Fibroblast of pulmonary artery (primary cell): ENCODE results near the gene GNAZ.

Source experiments
- DNase-seq: peaks from one replicate; pipeline ENCODE4 v3.0.0-alpha.2; 2010; ENCODE audit warnings: low read depth
- H3K4me3 ChIP-seq: replicated peaks from 2 replicates; pipeline ENCODE4 v1.5.1; 2011; ENCODE audit warnings: low read depth, mild to moderate bottlenecking, control low read depth, low read length, moderate library complexity
- CTCF ChIP-seq: IDR thresholded peaks from 2 replicates; pipeline ENCODE4 v1.5.1; 2011; ENCODE audit warnings: mild to moderate bottlenecking, control low read depth, low read length, inconsistent platforms; ENCODE audit errors: missing control alignments

The GNAZ gene

DNA sequence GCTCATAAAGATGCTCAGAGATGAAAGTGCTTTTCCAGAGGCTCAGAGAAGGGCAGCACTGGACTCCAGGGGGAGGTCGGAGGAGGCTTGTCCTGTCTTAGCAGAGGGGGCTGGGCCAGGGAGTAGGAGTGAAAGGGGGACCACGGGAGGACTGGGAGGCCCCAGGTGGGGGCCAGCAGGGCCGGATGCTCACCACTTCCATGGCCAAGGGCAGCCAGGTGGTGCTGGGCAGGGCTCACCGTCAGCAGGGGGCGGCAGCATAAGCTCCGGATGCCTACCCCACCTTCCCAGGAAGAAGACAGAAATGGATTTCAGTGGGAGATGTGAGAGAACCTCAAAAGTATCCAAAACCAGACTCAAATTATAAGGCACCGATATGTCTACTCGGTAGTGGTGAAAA is 86.0 kb downstream of the GNAZ start:
- no peak for DNase-seq
- TF ChIP-seq CTCF: no peak
- H3K4me3 ChIP-seq: no peak overlapping the region

- TF ChIP-seq CTCF: no peak
- DNase-seq: no peak
- H3K4me3 ChIP-seq: no peak overlapping the region
Observed at GRCh38 chr22:23157560-23158515, 87.5 kb downstream of the GNAZ start.

GRCh38 chr22:23158516-23159290 is 88.4 kb downstream of the GNAZ start:
- H3K4me3 ChIP-seq: no peak overlapping the region
- TF ChIP-seq CTCF: no peak
- DNase-seq: no peak

- no peak for TF ChIP-seq CTCF
- H3K4me3 ChIP-seq: no peak overlapping the region
- DNase-seq: no peak
Observed at GRCh38 chr22:23159291-23159630, 88.9 kb downstream of the GNAZ start.

- DNase-seq: no peak
- no peak overlapping the region for H3K4me3 ChIP-seq
- TF ChIP-seq CTCF: no peak
Observed at GRCh38 chr22:23161029-23161428, 90.7 kb downstream of the GNAZ start.

GRCh38 chr22:23161574-23161973 is 91.3 kb downstream of the GNAZ start:
- DNase-seq: no peak
- no peak for TF ChIP-seq CTCF
- H3K4me3 ChIP-seq: no peak overlapping the region

DNA sequence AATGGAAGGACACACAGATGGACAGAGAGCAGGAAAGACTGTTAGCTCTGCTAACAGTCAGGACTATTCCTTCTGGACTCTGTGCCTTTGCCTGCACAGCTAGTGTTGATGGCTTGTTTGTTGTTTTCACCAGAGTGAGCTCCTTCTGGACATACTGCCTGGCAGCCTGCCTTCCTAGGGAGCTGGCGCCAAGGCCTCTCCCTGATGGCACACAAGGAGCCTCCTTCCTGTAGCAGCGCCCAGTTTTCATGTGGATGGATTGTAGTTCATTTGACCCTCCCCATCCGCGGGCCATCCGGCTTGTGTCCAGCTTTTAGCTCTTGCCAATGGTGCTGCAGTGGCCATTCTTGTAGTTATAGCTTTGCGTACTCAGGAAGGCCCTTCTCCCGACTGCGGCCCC is 93.3 kb downstream of the GNAZ start:
- H3K4me3 ChIP-seq: no peak overlapping the region
- DNase-seq: no peak
- TF ChIP-seq CTCF: no peak
